A549 (cell line): ENCODE results near the gene ESPN. TPM values are rescaled to one million over a fixed set of nuclear protein-coding genes. Genes with fewer than 3 reads are reported as not detected.

ENCODE experiments used
- ATAC-seq, 2 experiments: fragments of 200-7000 bp in 1 of 2; fragments of >200 bp in 1 of 2; cut with Nextera tagmentation in 1 of 2; cut with Tn5 transposase in 1 of 2; 3 replicates each; pipeline versions ENCODE4 v1.8.0 to v1.9.1; 2018 to 2020; ENCODE audit warnings: mild to moderate bottlenecking in 1 of 2, moderate library complexity in 1 of 2
- CTCF ChIA-PET: fragments of 300-600 bp; sonication (Branson Sonifier 250); formaldehyde crosslinking; extraction: SDS; loops from one replicate; lab custom pipeline; 2021; ENCODE audit warnings: antibody characterized with exemption, inconsistent platforms; lab: Yijun Ruan, JAX
- POLR2A ChIA-PET: fragments of 350-600 bp; formaldehyde crosslinking; extraction: SDS; loops from one replicate; lab custom pipeline; 2021; ENCODE audit warnings: antibody characterized with exemption, inconsistent platforms; lab: Yijun Ruan, JAX
- DNase-seq, 2 experiments: peaks; one replicate each; pipeline versions ENCODE4 v3.0.0 to v3.0.0-alpha.2; 2011 to 2016; ENCODE audit warnings: low read depth in 1 of 2, low spot score in 1 of 2
- FAIRE-seq: peaks from 2 replicates; lab custom pipeline; 2011; peaks lifted over from hg19 to GRCh38; lab: Jason Lieb, UNC
- H3K27ac ChIP-seq, 2 experiments: fragments of >200 bp; sonication (Bioruptor Twin); formaldehyde crosslinking; 3 replicates each; pipeline ENCODE4 v1.5.1; 2016 to 2017
- H3K4me1 ChIP-seq: fragments of >200 bp; sonication (Bioruptor Twin); formaldehyde crosslinking; 3 replicates; pipeline ENCODE4 v1.6.1; 2016
- H3K4me2 ChIP-seq: fragments of >200 bp; sonication (Bioruptor Twin); formaldehyde crosslinking; 3 replicates; pipeline ENCODE4 v1.6.1; 2016
- H3K4me3 ChIP-seq: fragments of >200 bp; sonication (Bioruptor Twin); formaldehyde crosslinking; 3 replicates; pipeline ENCODE4 v1.5.1; 2016
- H3K9me3 ChIP-seq: fragments of >200 bp; sonication (Bioruptor Twin); formaldehyde crosslinking; 3 replicates; pipeline ENCODE4 v1.6.1; 2016
- BHLHE40 ChIP-seq: IDR thresholded peaks from 2 replicates; pipeline ENCODE4 v1.6.1; 2012; ENCODE audit warnings: low read depth, low read length, inconsistent platforms
- CEBPB ChIP-seq, 2 experiments: fragments of >200 bp in 1 of 2; sonication (Bioruptor Twin) in 1 of 2; formaldehyde crosslinking in 1 of 2; IDR thresholded peaks; 2 replicates each; pipeline ENCODE4 v1.6.1; 2012 to 2016
- CHD4 ChIP-seq: fragments of 200-600 bp; sonication (generic); IDR thresholded peaks from 2 replicates; pipeline ENCODE4 v1.6.1; 2016; ENCODE audit warnings: antibody characterized with exemption, mild to moderate bottlenecking, borderline replicate concordance
- E2F6 ChIP-seq: IDR thresholded peaks from 2 replicates; pipeline ENCODE4 v1.6.1; 2012; ENCODE audit warnings: low read depth, borderline replicate concordance
- EHMT2 ChIP-seq: fragments of 200-600 bp; sonication (generic); IDR thresholded peaks from 2 replicates; pipeline ENCODE4 v1.6.1; 2016; ENCODE audit warnings: antibody characterized with exemption, low read depth, mild to moderate bottlenecking, moderate library complexity
- ELK1 ChIP-seq: fragments of 150-350 bp; IDR thresholded peaks from 2 replicates; pipeline ENCODE4 v1.6.1; 2014; ENCODE audit warnings: low read depth, mild to moderate bottlenecking, low read length
- EP300 ChIP-seq, 2 experiments: fragments of >200 bp; sonication (Bioruptor Twin); formaldehyde crosslinking; IDR thresholded peaks; 2 replicates in 1 of 2; 3 replicates in 1 of 2; pipeline ENCODE4 v1.6.1; 2016 to 2017
- ESRRA ChIP-seq: fragments of 150-350 bp; IDR thresholded peaks from 2 replicates; pipeline ENCODE4 v1.6.1; 2014; ENCODE audit warnings: mild to moderate bottlenecking, low read length, borderline replicate concordance
- FOSB ChIP-seq: fragments of 250-450 bp; sonication (Bioruptor Pico); IDR thresholded peaks from 2 replicates; pipeline ENCODE4 v1.5.0; 2020; ENCODE audit warnings: mild to moderate bottlenecking, moderate library complexity
- FOXS1 ChIP-seq: fragments of 250-450 bp; sonication (Bioruptor Pico); IDR thresholded peaks from 2 replicates; pipeline ENCODE4 v1.5.0; 2020; ENCODE audit warnings: mild to moderate bottlenecking, moderate library complexity
- HOXB13 ChIP-seq: fragments of 250-450 bp; sonication (Bioruptor Pico); IDR thresholded peaks from 2 replicates; pipeline ENCODE4 v1.5.0; 2020; ENCODE audit warnings: low read depth, mild to moderate bottlenecking, moderate library complexity
- HOXB5 ChIP-seq: fragments of 250-450 bp; sonication (Bioruptor Pico); IDR thresholded peaks from 2 replicates; pipeline ENCODE4 v1.5.0; 2020; ENCODE audit warnings: mild to moderate bottlenecking, moderate library complexity
- MAFK ChIP-seq: fragments of 450-650 bp; IDR thresholded peaks from 2 replicates; pipeline ENCODE4 v1.6.1; 2014; ENCODE audit not compliant: partially characterized antibody
- MYC ChIP-seq: IDR thresholded peaks from 2 replicates; pipeline ENCODE4 v1.6.1; 2012; ENCODE audit warnings: mild to moderate bottlenecking, inconsistent platforms, low read length, improper control_type of control experiment, borderline replicate concordance
- PBX3 ChIP-seq: IDR thresholded peaks from 2 replicates; pipeline ENCODE4 v1.6.1; 2012
- POLR2AphosphoS2 ChIP-seq: conservative IDR thresholded peaks from 2 replicates; pipeline ENCODE4 v1.6.1; 2012; ENCODE audit warnings: low read length, improper control_type of control experiment, inconsistent platforms
- RCOR1 ChIP-seq: fragments of 150-350 bp; IDR thresholded peaks from 2 replicates; pipeline ENCODE4 v1.6.1; 2014; ENCODE audit warnings: antibody characterized with exemption, low read length, low read depth
- SREBF2 ChIP-seq: fragments of 450-650 bp; IDR thresholded peaks from 2 replicates; pipeline ENCODE4 v1.6.1; 2014; ENCODE audit warnings: mild to moderate bottlenecking, moderate library complexity
- TFCP2L1 ChIP-seq: fragments of 250-450 bp; sonication (Bioruptor Pico); IDR thresholded peaks from 2 replicates; pipeline ENCODE4 v1.5.0; 2021; ENCODE audit warnings: mild to moderate bottlenecking
- TP53 ChIP-seq: fragments of 250-450 bp; sonication (Bioruptor Pico); IDR thresholded peaks from 2 replicates; pipeline ENCODE4 v1.5.0; 2021; ENCODE audit warnings: mild to moderate bottlenecking, moderate library complexity
- USF2 ChIP-seq: fragments of 450-650 bp; IDR thresholded peaks from 2 replicates; pipeline ENCODE4 v1.6.1; 2014; ENCODE audit warnings: antibody characterized with exemption
- ZNF302 ChIP-seq: fragments of 250-450 bp; sonication (Bioruptor Pico); IDR thresholded peaks from 2 replicates; pipeline ENCODE4 v1.9.0; 2021; ENCODE audit warnings: inconsistent platforms, mild to moderate bottlenecking, moderate library complexity
- WGBS: methylation state at CpG from one replicate; pipeline ENCODE4 v1.1.6; 2017; ENCODE audit errors: missing lambda C conversion rate; 5-methylcytosine and 5-hydroxymethylcytosine counted together
- polyA plus RNA-seq, 4 experiments: library from polyadenylated mRNA; depleted of rRNA in 3 of 4; stranded (reverse); fragments of >200 nt; fragmentation: RNase III in 1 of 4; extraction: RNeasy Plus Mini Kit Qiagen cat#74134 plus additional on column Dnase treatment in 1 of 4; gene quantifications; 2 replicates in 3 of 4; 3 replicates in 1 of 4; pipeline ENCODE4 v1.2.3, GENCODE V29; 2011 to 2017
- TF ChIP-seq, protein P1 (sequence below): fragments of >200 bp; sonication (Bioruptor Twin); formaldehyde crosslinking; IDR thresholded peaks from 3 replicates; pipeline ENCODE4 v1.6.1; 2016
- TF ChIP-seq, protein P2 (sequence below): fragments of 250-450 bp; sonication (Bioruptor Pico); IDR thresholded peaks from 2 replicates; pipeline ENCODE4 v1.5.0; 2021; ENCODE audit warnings: mild to moderate bottlenecking, moderate library complexity, borderline replicate concordance

The ESPN gene
- polyA plus RNA-seq, 2 of the 4 experiments (the other 2 are of a cell fraction) = 0.22 to 0.28 TPM

DNA sequence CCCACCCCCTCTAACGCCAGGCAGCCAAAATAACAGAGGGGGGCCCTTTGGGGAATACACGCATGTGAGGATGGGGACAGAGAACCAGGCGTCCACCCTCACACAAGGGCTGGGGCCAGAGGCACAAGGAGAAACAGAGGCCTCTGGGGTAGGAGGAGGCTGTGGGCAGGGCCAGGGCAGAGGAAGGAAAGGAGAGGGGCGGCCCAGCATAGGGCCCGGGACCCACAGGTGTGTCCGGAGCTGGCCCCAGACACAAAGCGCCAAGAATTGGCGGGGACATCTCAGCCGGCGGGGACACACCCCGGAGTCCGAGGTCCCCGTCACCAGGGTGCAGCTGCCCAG, 60.2 kb downstream of the ESPN start:
- no peak for TF ChIP-seq MAFK
- no peak for TF ChIP-seq BHLHE40
- TF ChIP-seq, protein P1, sequence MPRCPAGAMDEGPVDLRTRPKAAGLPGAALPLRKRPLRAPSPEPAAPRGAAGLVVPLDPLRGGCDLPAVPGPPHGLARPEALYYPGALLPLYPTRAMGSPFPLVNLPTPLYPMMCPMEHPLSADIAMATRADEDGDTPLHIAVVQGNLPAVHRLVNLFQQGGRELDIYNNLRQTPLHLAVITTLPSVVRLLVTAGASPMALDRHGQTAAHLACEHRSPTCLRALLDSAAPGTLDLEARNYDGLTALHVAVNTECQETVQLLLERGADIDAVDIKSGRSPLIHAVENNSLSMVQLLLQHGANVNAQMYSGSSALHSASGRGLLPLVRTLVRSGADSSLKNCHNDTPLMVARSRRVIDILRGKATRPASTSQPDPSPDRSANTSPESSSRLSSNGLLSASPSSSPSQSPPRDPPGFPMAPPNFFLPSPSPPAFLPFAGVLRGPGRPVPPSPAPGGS = no peak
- TF ChIP-seq PBX3 = no peak
- no peak for TF ChIP-seq E2F6
- TF ChIP-seq MYC = no peak
- TF ChIP-seq, protein P2, sequence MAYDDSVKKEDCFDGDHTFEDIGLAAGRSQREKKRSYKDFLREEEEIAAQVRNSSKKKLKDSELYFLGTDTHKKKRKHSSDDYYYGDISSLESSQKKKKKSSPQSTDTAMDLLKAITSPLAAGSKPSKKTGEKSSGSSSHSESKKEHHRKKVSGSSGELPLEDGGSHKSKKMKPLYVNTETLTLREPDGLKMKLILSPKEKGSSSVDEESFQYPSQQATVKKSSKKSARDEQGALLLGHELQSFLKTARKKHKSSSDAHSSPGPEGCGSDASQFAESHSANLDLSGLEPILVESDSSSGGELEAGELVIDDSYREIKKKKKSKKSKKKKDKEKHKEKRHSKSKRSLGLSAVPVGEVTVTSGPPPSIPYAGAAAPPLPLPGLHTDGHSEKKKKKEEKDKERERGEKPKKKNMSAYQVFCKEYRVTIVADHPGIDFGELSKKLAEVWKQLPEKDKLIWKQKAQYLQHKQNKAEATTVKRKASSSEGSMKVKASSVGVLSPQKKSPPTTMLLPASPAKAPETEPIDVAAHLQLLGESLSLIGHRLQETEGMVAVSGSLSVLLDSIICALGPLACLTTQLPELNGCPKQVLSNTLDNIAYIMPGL (CRISPR knock-in tag) = no peak
- no peak for TF ChIP-seq ZNF302 (CRISPR knock-in tag)
- no peak for TF ChIP-seq USF2
- no peak for TF ChIP-seq HOXB5 (CRISPR knock-in tag)
- TF ChIP-seq CEBPB (IDR thresholded peaks at IDR 0.05) = no peak
- no peak for TF ChIP-seq EP300 (IDR thresholded peaks at IDR 0.05)
- TF ChIP-seq FOSB (CRISPR knock-in tag) = no peak
- no peak for TF ChIP-seq HOXB13 (CRISPR knock-in tag)
- no peak for TF ChIP-seq FOXS1 (CRISPR knock-in tag)
- TF ChIP-seq ESRRA = no peak
- 83% methylated on average over 11 of the region's 13 CpGs for WGBS
- H3K4me2 ChIP-seq = no peak overlapping the region
- ATAC-seq (no peak), DNase-seq (no peak), FAIRE-seq (no peak)
- no peak overlapping the region for H3K4me3 ChIP-seq
- H3K27ac ChIP-seq = no peak overlapping the region
- H3K9me3 ChIP-seq = no peaks in the 10 kb centered on the region
- CTCF ChIA-PET = interaction anchor here (1.1 to 4.2 kb wide), 5 partner anchors 13 to 163 kb away, joined by 3 to 14 read pairs (median 5); partner anchors contain the start of gene NOL9
- H3K4me1 ChIP-seq = peaks cover 12% of the 10 kb centered on the region; the same call in 2 of the 3 replicates
- POLR2A ChIA-PET = no interaction called here

GRCh38 chr1:6485168-6486101, 60.9 kb downstream of the ESPN start:
- ATAC-seq (no peak), FAIRE-seq (no peak), DNase-seq (no peak)
- CTCF ChIA-PET = interaction anchor here (0.6 to 4.2 kb wide), 24 partner anchors 10 to 162 kb away, joined by 3 to 35 read pairs (median 4); partner anchors contain the start of genes NOL9 and TAS1R1
- Histone ChIP-seq H3K4me3 (no peak overlapping the region), H3K9me3 (no peaks in the 10 kb centered on the region), H3K4me1 (peaks cover 12% of the 10 kb centered on the region; the same call in 2 of the 3 replicates), H3K27ac (no peak overlapping the region), H3K4me2 (no peak overlapping the region)
- POLR2A ChIA-PET = no interaction called here
- 95% methylated on average over 4 of the region's 80 CpGs for WGBS
- no peak for TF ChIP-seq E2F6
- no peak for TF ChIP-seq TP53 (CRISPR knock-in tag)
- no peak for TF ChIP-seq USF2
- TF ChIP-seq, protein P2 (CRISPR knock-in tag) = no peak
- TF ChIP-seq EHMT2 = no peak
- no peak for TF ChIP-seq RCOR1
- no peak for TF ChIP-seq POLR2AphosphoS2
- TF ChIP-seq ELK1 = no peak
- TF ChIP-seq SREBF2 = no peak
- TF ChIP-seq HOXB5 (CRISPR knock-in tag) = no peak
- TF ChIP-seq TFCP2L1 (CRISPR knock-in tag) = no peak
- no peak for TF ChIP-seq CHD4
